ENCODE data around the gene STK32C.
"Not testable (repeated sequence)": the region's sequence is repeated elsewhere in the genome, so short reads cannot be mapped to it uniquely, and the experiment has no call there.

Gene STK32C

DNA sequence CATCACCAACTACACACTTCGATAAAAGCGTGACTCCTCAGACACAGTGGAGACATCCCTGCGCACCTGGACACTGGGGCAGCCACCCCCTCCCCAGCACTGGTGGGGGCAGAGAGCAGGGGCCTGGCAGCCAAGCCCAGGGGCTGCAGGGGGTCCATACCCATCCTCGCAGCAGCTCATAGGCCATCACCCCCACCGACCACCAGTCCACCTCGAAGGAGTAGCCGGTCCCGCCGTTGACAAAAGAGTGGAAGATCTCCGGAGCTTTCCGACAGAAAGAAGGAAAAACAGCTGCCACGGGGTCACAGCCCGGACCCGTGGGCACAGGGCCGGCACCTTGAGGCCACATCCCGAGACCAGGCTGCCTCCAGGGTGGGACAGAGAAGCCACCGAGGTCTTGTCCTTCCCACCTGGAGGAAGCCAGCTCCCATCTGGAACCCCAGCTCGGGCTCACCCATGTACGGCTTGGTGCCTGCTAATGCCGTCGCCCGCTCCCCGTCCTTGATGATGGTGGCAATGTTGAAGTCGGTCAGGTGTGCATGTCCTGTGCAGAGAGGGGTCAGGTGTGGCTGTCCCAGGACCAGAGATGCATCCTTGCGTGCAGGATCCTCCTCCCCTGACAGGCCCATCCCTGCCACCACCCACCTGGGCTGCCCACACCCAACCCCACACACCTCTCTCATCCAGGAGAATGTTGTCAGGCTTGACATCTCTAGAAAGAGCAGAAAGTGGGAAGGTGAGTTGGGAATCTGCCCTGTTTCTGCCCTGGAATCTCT, 82.5 kb downstream of the STK32C start:
- no peak overlapping the region for H3K27ac ChIP-seq (ENCODE audit: low read depth in 2 of 2, low read length in 2 of 2)
- H3K4me3 ChIP-seq (ENCODE audit: low read length in 2 of 2), result no peak overlapping the region
- H3K9ac ChIP-seq (ENCODE audit: low read depth in 1 of 2, low read length in 2 of 2), result no peak overlapping the region
- no peaks in the 10 kb centered on the region for H3K27me3 ChIP-seq (ENCODE audit: control insufficient read depth in 2 of 2, insufficient read depth in 2 of 2, low read length in 2 of 2)
- no peaks in the 10 kb centered on the region for H3K36me3 ChIP-seq (ENCODE audit: control insufficient read depth in 2 of 2, insufficient read depth in 2 of 2, low read length in 2 of 2)
- peaks cover 0 to 5% of the 10 kb centered on the region in 2 donors for H3K4me1 ChIP-seq (ENCODE audit: control insufficient read depth in 2 of 2, insufficient read depth in 2 of 2, low read length in 2 of 2)
- no peaks in the 10 kb centered on the region for H3K9me3 ChIP-seq (ENCODE audit: control insufficient read depth in 2 of 2, low read length in 2 of 2)

GRCh38 chr10:132224343-132225072, 83.2 kb downstream of the STK32C start:
- H3K4me1 ChIP-seq (ENCODE audit: control insufficient read depth in 2 of 2, insufficient read depth in 2 of 2, low read length in 2 of 2), result peaks cover 0 to 2% of the 10 kb centered on the region in 2 donors
- H3K9ac ChIP-seq (ENCODE audit: low read depth in 1 of 2, low read length in 2 of 2), result no peak overlapping the region
- H3K4me3 ChIP-seq (ENCODE audit: low read length in 2 of 2), result no peak overlapping the region
- no peaks in the 10 kb centered on the region for H3K36me3 ChIP-seq (ENCODE audit: control insufficient read depth in 2 of 2, insufficient read depth in 2 of 2, low read length in 2 of 2)
- no peaks in the 10 kb centered on the region for H3K9me3 ChIP-seq (ENCODE audit: control insufficient read depth in 2 of 2, low read length in 2 of 2)
- no peaks in the 10 kb centered on the region for H3K27me3 ChIP-seq (ENCODE audit: control insufficient read depth in 2 of 2, insufficient read depth in 2 of 2, low read length in 2 of 2)
- H3K27ac ChIP-seq (ENCODE audit: low read depth in 2 of 2, low read length in 2 of 2), result no peak overlapping the region

- H3K27ac ChIP-seq (ENCODE audit: low read depth in 2 of 2, low read length in 2 of 2), result no peak overlapping the region
- no peak overlapping the region for H3K4me3 ChIP-seq (ENCODE audit: low read length in 2 of 2)
- no peaks in the 10 kb centered on the region for H3K27me3 ChIP-seq (ENCODE audit: control insufficient read depth in 2 of 2, insufficient read depth in 2 of 2, low read length in 2 of 2)
- H3K9me3 ChIP-seq (ENCODE audit: control insufficient read depth in 2 of 2, low read length in 2 of 2), result no peaks in the 10 kb centered on the region
- H3K4me1 ChIP-seq (ENCODE audit: control insufficient read depth in 2 of 2, insufficient read depth in 2 of 2, low read length in 2 of 2), result peaks cover 0 to 2% of the 10 kb centered on the region in 2 donors
- H3K9ac ChIP-seq (ENCODE audit: low read depth in 1 of 2, low read length in 2 of 2), result no peak overlapping the region
- no peaks in the 10 kb centered on the region for H3K36me3 ChIP-seq (ENCODE audit: control insufficient read depth in 2 of 2, insufficient read depth in 2 of 2, low read length in 2 of 2)
Measured at GRCh38 chr10:132223611-132224342, 84.0 kb downstream of the STK32C start.

DNA sequence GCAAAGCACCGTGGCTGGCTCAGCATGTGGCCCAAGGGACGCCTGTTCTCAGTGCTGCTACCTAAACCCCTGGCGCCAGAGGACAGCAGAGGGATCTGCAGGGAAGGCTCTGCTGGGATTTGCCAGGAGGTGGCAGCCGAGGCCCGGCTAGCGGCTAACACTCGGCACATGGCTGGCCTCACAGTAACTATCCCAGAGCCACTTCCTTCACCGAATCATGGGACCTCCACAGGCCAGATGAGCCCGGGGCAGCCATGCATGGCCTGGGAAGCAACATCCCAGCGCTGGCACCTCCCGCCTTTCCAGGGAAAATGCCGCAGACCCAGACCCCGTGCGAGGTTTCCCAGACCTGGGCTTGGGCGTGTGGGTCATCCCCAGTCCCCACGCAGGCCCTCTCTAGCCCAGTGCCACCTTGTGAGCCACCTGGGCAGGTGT, 84.6 kb downstream of the STK32C start:
- Histone ChIP-seq H3K27me3 (ENCODE audit: control insufficient read depth in 2 of 2, insufficient read depth in 2 of 2, low read length in 2 of 2) (no peaks in the 10 kb centered on the region), H3K36me3 (ENCODE audit: control insufficient read depth in 2 of 2, insufficient read depth in 2 of 2, low read length in 2 of 2) (no peaks in the 10 kb centered on the region), H3K4me3 (ENCODE audit: low read length in 2 of 2) (no peak overlapping the region), H3K9ac (ENCODE audit: low read depth in 1 of 2, low read length in 2 of 2) (no peak overlapping the region), H3K9me3 (ENCODE audit: control insufficient read depth in 2 of 2, low read length in 2 of 2) (no peaks in the 10 kb centered on the region), H3K4me1 (ENCODE audit: control insufficient read depth in 2 of 2, insufficient read depth in 2 of 2, low read length in 2 of 2) (peaks cover 0 to 2% of the 10 kb centered on the region in 2 donors), H3K27ac (ENCODE audit: low read depth in 2 of 2, low read length in 2 of 2) (no peak overlapping the region)

GRCh38 chr10:132222726-132223125, 85.0 kb downstream of the STK32C start:
- H3K27me3 ChIP-seq (ENCODE audit: control insufficient read depth in 2 of 2, insufficient read depth in 2 of 2, low read length in 2 of 2), result no peaks in the 10 kb centered on the region
- no peak overlapping the region for H3K27ac ChIP-seq (ENCODE audit: low read depth in 2 of 2, low read length in 2 of 2)
- no peak overlapping the region for H3K4me3 ChIP-seq (ENCODE audit: low read length in 2 of 2)
- no peaks in the 10 kb centered on the region for H3K36me3 ChIP-seq (ENCODE audit: control insufficient read depth in 2 of 2, insufficient read depth in 2 of 2, low read length in 2 of 2)
- peaks cover 0 to 2% of the 10 kb centered on the region in 2 donors for H3K4me1 ChIP-seq (ENCODE audit: control insufficient read depth in 2 of 2, insufficient read depth in 2 of 2, low read length in 2 of 2)
- no peak overlapping the region for H3K9ac ChIP-seq (ENCODE audit: low read depth in 1 of 2, low read length in 2 of 2)
- no peaks in the 10 kb centered on the region for H3K9me3 ChIP-seq (ENCODE audit: control insufficient read depth in 2 of 2, low read length in 2 of 2)

DNA sequence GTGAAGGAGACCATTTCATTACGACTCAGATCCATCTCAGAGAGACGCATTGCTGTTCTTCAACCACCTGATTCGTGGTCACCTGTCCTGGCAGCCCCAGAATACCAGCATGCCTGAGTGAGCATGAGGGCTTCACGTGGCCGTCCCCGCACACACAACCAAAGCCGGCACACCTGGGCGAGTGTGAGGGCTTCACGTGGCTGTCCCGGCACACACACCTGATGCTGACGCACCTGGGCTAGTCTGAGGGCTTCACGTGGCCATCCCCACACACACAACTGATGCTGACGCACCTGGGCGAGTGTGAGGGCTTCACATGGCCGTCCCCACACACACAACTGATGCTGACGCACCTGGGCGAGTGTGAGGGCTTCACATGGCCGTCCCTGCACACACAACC, 86.8 kb downstream of the STK32C start:
- H3K4me1 ChIP-seq (ENCODE audit: control insufficient read depth in 2 of 2, insufficient read depth in 2 of 2, low read length in 2 of 2); H3K27me3 ChIP-seq (ENCODE audit: control insufficient read depth in 2 of 2, insufficient read depth in 2 of 2, low read length in 2 of 2); H3K9me3 ChIP-seq (ENCODE audit: control insufficient read depth in 2 of 2, low read length in 2 of 2); H3K27ac ChIP-seq (ENCODE audit: low read depth in 2 of 2, low read length in 2 of 2); H3K36me3 ChIP-seq (ENCODE audit: control insufficient read depth in 2 of 2, insufficient read depth in 2 of 2, low read length in 2 of 2); H3K9ac ChIP-seq (ENCODE audit: low read depth in 1 of 2, low read length in 2 of 2); H3K4me3 ChIP-seq (ENCODE audit: low read length in 2 of 2): not testable (repeated sequence)

DNA sequence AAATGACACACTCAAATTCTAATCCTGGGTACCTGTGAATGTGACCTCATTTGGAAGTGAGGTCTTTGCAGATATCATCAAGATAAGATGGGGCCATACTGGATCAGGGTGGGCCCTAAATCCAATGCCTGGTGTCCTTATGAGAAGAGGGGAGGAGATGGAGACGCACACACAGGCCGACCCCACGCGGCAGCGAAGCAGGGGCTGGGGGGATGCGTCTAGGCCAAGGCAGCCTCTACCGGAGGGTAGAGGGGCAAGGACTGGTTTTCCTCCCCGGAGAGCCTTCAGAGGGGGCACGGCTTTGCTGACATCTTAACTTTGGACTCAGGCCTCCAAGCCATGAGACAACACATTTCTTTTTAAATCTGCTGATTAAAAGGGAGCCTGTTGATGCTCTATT, 87.7 kb downstream of the STK32C start:
- Histone ChIP-seq H3K36me3 (ENCODE audit: control insufficient read depth in 2 of 2, insufficient read depth in 2 of 2, low read length in 2 of 2) (no peaks in the 10 kb centered on the region), H3K9me3 (ENCODE audit: control insufficient read depth in 2 of 2, low read length in 2 of 2) (no peaks in the 10 kb centered on the region), H3K4me1 (ENCODE audit: control insufficient read depth in 2 of 2, insufficient read depth in 2 of 2, low read length in 2 of 2) (peaks cover 0 to 2% of the 10 kb centered on the region in 2 donors), H3K27ac (ENCODE audit: low read depth in 2 of 2, low read length in 2 of 2) (no peak overlapping the region), H3K27me3 (ENCODE audit: control insufficient read depth in 2 of 2, insufficient read depth in 2 of 2, low read length in 2 of 2) (no peaks in the 10 kb centered on the region), H3K4me3 (ENCODE audit: low read length in 2 of 2) (no peak overlapping the region), H3K9ac (ENCODE audit: low read depth in 1 of 2, low read length in 2 of 2) (no peak overlapping the region)

GRCh38 chr10:132219486-132219885, 88.3 kb downstream of the STK32C start:
- H3K27me3 ChIP-seq (ENCODE audit: control insufficient read depth in 2 of 2, insufficient read depth in 2 of 2, low read length in 2 of 2), result no peaks in the 10 kb centered on the region
- peaks cover 0 to 2% of the 10 kb centered on the region in 2 donors for H3K4me1 ChIP-seq (ENCODE audit: control insufficient read depth in 2 of 2, insufficient read depth in 2 of 2, low read length in 2 of 2)
- no peak overlapping the region for H3K9ac ChIP-seq (ENCODE audit: low read depth in 1 of 2, low read length in 2 of 2)
- H3K27ac ChIP-seq (ENCODE audit: low read depth in 2 of 2, low read length in 2 of 2), result no peak overlapping the region
- no peak overlapping the region for H3K4me3 ChIP-seq (ENCODE audit: low read length in 2 of 2)
- H3K36me3 ChIP-seq (ENCODE audit: control insufficient read depth in 2 of 2, insufficient read depth in 2 of 2, low read length in 2 of 2), result no peaks in the 10 kb centered on the region
- H3K9me3 ChIP-seq (ENCODE audit: control insufficient read depth in 2 of 2, low read length in 2 of 2), result no peaks in the 10 kb centered on the region

DNA sequence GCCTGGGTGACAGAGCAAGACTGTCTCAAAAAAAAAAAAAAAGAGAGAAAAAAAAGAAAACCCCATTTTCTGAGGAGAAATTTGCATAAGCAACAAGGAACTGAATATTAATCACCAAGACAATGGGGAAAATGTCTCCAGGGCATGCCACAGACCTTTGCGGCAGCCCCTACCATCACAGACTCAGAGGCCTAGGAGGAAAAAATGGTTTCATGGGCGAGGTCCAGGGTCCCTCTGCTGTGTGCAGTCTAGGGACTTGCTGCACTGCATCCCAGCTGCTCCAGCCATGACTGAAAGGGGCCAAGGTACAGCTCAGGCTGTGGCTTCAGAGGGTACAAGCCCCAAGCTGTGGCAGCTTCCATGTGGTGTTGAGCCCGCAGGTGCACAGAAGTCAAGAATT, 91.3 kb downstream of the STK32C start:
- not testable (repeated sequence) for H3K9ac ChIP-seq (ENCODE audit: low read depth in 1 of 2, low read length in 2 of 2); H3K27me3 ChIP-seq (ENCODE audit: control insufficient read depth in 2 of 2, insufficient read depth in 2 of 2, low read length in 2 of 2); H3K36me3 ChIP-seq (ENCODE audit: control insufficient read depth in 2 of 2, insufficient read depth in 2 of 2, low read length in 2 of 2); H3K27ac ChIP-seq (ENCODE audit: low read depth in 2 of 2, low read length in 2 of 2); H3K4me1 ChIP-seq (ENCODE audit: control insufficient read depth in 2 of 2, insufficient read depth in 2 of 2, low read length in 2 of 2); H3K9me3 ChIP-seq (ENCODE audit: control insufficient read depth in 2 of 2, low read length in 2 of 2); H3K4me3 ChIP-seq (ENCODE audit: low read length in 2 of 2)

DNA sequence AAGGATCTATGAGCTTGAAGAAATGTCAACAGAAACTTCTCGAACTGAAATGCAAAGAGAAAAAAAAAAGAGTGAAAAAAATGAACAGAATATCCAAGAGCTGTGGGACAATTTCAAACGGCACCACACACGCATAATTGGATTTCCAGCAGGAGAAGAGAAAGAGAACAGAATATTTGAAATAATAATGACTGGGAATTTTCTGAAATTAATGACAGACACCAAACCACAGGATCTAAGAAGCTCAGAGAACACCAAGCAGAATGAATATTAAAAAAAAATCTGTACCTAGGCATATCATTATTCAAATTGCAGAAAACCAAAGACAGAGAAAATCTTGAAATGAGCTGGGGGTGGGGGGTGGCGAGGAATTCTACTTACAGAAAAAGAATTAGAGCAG, 93.8 kb downstream of the STK32C start:
- H3K27ac ChIP-seq (ENCODE audit: low read depth in 2 of 2, low read length in 2 of 2), result no peak overlapping the region
- no peak overlapping the region for H3K4me3 ChIP-seq (ENCODE audit: low read length in 2 of 2)
- peaks cover 0 to 3% of the 10 kb centered on the region in 2 donors for H3K9me3 ChIP-seq (ENCODE audit: control insufficient read depth in 2 of 2, low read length in 2 of 2)
- no peaks in the 10 kb centered on the region for H3K4me1 ChIP-seq (ENCODE audit: control insufficient read depth in 2 of 2, insufficient read depth in 2 of 2, low read length in 2 of 2)
- H3K27me3 ChIP-seq (ENCODE audit: control insufficient read depth in 2 of 2, insufficient read depth in 2 of 2, low read length in 2 of 2), result no peaks in the 10 kb centered on the region
- no peak overlapping the region for H3K9ac ChIP-seq (ENCODE audit: low read depth in 1 of 2, low read length in 2 of 2)
- H3K36me3 ChIP-seq (ENCODE audit: control insufficient read depth in 2 of 2, insufficient read depth in 2 of 2, low read length in 2 of 2), result no peaks in the 10 kb centered on the region

All from mucosa of rectum (tissue), 2 donors.